ENCODE measurements around the gene FAT1. TPM values are rescaled to one million over a fixed set of nuclear protein-coding genes. Genes with fewer than 3 reads are reported as not detected.

FAT1 gene
- total RNA-seq, 6 experiments from 2014 or later = 32.9 to 173 (median 69.7) TPM

- Histone ChIP-seq H3K36me3 (no peaks in the 10 kb centered on the region), H3K27ac (no peak overlapping the region), H3K27me3 (no peaks in the 10 kb centered on the region), H3K9me3 (no peaks in the 10 kb centered on the region), H3K4me1 (peaks cover 0 to under 1% (median 0%) of the 10 kb centered on the region in 4 donors), H3K4me3 (no peak overlapping the region)
- no peak for DNase-seq
- intact Hi-C loops (cut with DNase I) = no loop called here
- no peak for TF ChIP-seq POLR2A (IDR thresholded peaks at IDR 0.05)
- TF ChIP-seq, protein P1, sequence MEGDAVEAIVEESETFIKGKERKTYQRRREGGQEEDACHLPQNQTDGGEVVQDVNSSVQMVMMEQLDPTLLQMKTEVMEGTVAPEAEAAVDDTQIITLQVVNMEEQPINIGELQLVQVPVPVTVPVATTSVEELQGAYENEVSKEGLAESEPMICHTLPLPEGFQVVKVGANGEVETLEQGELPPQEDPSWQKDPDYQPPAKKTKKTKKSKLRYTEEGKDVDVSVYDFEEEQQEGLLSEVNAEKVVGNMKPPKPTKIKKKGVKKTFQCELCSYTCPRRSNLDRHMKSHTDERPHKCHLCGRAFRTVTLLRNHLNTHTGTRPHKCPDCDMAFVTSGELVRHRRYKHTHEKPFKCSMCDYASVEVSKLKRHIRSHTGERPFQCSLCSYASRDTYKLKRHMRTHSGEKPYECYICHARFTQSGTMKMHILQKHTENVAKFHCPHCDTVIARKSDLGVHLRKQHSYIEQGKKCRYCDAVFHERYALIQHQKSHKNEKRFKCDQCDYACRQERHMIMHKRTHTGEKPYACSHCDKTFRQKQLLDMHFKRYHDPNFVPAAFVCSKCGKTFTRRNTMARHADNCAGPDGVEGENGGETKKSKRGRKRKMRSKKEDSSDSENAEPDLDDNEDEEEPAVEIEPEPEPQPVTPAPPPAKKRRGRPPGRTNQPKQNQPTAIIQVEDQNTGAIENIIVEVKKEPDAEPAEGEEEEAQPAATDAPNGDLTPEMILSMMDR (IDR thresholded peaks at IDR 0.05) = no peak
- no peak for ATAC-seq
- WGBS (ENCODE audit: insufficient coverage, low coverage, low lambda C conversion rate, missing lambda C conversion rate) = 71% methylated on average over 4 of the region's 4 CpGs
Observed at GRCh38 chr4:186770481-186771175, 47.0 kb upstream of the FAT1 start.

- DNase-seq (no peak), ATAC-seq (no peak)
- Histone ChIP-seq H3K9me3 (no peaks in the 10 kb centered on the region), H3K27ac (no peak overlapping the region), H3K36me3 (no peaks in the 10 kb centered on the region), H3K4me1 (peaks cover 0 to 7% (median 0%) of the 10 kb centered on the region in 4 donors), H3K27me3 (no peaks in the 10 kb centered on the region), H3K4me3 (no peak overlapping the region)
- intact Hi-C loops (cut with DNase I) = no loop called here
- WGBS (ENCODE audit: insufficient coverage, low coverage, low lambda C conversion rate, missing lambda C conversion rate) = no CpG with 5 or more reads among the region's 4 CpGs
- no peak for TF ChIP-seq POLR2A (IDR thresholded peaks at IDR 0.05)
- TF ChIP-seq, protein P1 (IDR thresholded peaks at IDR 0.05) = no peak
Observed at GRCh38 chr4:186767794-186768193, 44.1 kb upstream of the FAT1 start.

- 23% methylated on average over 7 of the region's 18 CpGs for WGBS (ENCODE audit: insufficient coverage, low coverage, low lambda C conversion rate, missing lambda C conversion rate)
- peak; percentile 63 to 89 (median 74) for DNase-seq
- ATAC-seq = peak; percentile 99 to 100 (median 99)
Observed at GRCh38 chr4:186765673-186766546, 42.3 kb upstream of the FAT1 start.

GRCh38 chr4:186765138-186765537 lies 41.5 kb upstream of the FAT1 start:
- H3K27ac ChIP-seq = peak overlapping the region in 1 of 3 donors; percentile 52
- 58% methylated on average over 6 of the region's 9 CpGs for WGBS (ENCODE audit: insufficient coverage, low coverage, low lambda C conversion rate, missing lambda C conversion rate)

More at GRCh38 chr4:186765673-186766546, 42.3 kb upstream of the FAT1 start:
- TF ChIP-seq, protein P1 (IDR thresholded peaks at IDR 0.05) = no peak
- peak; percentile 46 for TF ChIP-seq POLR2A (IDR thresholded peaks at IDR 0.05)
- Histone ChIP-seq H3K36me3 (no peaks in the 10 kb centered on the region), H3K9me3 (no peaks in the 10 kb centered on the region), H3K27ac (peak overlapping the region in 2 of 3 donors; percentile 49 to 54), H3K4me3 (no peak overlapping the region), H3K27me3 (no peaks in the 10 kb centered on the region), H3K4me1 (peaks cover 0 to 7% (median 0%) of the 10 kb centered on the region in 4 donors)
- intact Hi-C loops (cut with DNase I) = no loop called here

More at GRCh38 chr4:186765138-186765537, 41.5 kb upstream of the FAT1 start:
- Histone ChIP-seq H3K36me3 (no peaks in the 10 kb centered on the region), H3K9me3 (no peaks in the 10 kb centered on the region), H3K4me3 (no peak overlapping the region), H3K4me1 (peaks cover 0 to 7% (median 0%) of the 10 kb centered on the region in 4 donors), H3K27me3 (no peaks in the 10 kb centered on the region)
- ATAC-seq (peak; percentile 26 to 59 (median 32)), DNase-seq (no peak)
- intact Hi-C loops (cut with DNase I) = no loop called here
- peak; percentile 40 for TF ChIP-seq POLR2A (IDR thresholded peaks at IDR 0.05)
- TF ChIP-seq, protein P1 (IDR thresholded peaks at IDR 0.05) = no peak

Measured in right lobe of liver (tissue), 6 donors.